B cell (primary cell): ENCODE data around the gene HIGD1C. TPM values are rescaled to one million over a fixed set of nuclear protein-coding genes. Genes with fewer than 3 reads are reported as not detected.

ENCODE experiments used
- ATAC-seq: fragments of 200-7000 bp; cut with Tn5 transposase; one replicate; pipeline ENCODE4 v1.10.0; 2021; ENCODE audit warnings: low read depth, mild to moderate bottlenecking, moderate number of reproducible peaks, moderate library complexity
- CTCF ChIA-PET: fragments of 350-600 bp; sonication (Branson Sonifier 250); formaldehyde crosslinking; loops from one replicate; lab custom pipeline; 2021; ENCODE audit warnings: antibody characterized with exemption, inconsistent platforms; lab: Charles Lee
- POLR2A ChIA-PET: fragments of 350-600 bp; sonication (Branson Sonifier 250); formaldehyde crosslinking; loops from one replicate; lab custom pipeline; 2021; ENCODE audit warnings: antibody characterized with exemption; lab: Charles Lee
- DNase-seq: peaks from one replicate; pipeline ENCODE4 v3.0.0; 2013
- H2AFZ ChIP-seq: 2 replicates; pipeline ENCODE4 v1.6.1; 2012; ENCODE audit warnings: mild to moderate bottlenecking, low read depth, low read length; ENCODE audit not compliant: insufficient read depth, poor library complexity, severe bottlenecking
- H3K27ac ChIP-seq, 2 donors: 1 replicate in 1 of 2; 2 replicates in 1 of 2; pipeline ENCODE4 v1.5.1; 2012 to 2013; ENCODE audit warnings: low read length in 2 of 2, mild to moderate bottlenecking in 2 of 2, moderate library complexity in 1 of 2
- H3K27me3 ChIP-seq, 4 experiments: fragments of 200-600 bp in 1 of 4; sonication (generic) in 1 of 4; replicated peaks in 1 of 4; 1 replicate in 2 of 4; 2 replicates in 2 of 4; pipeline versions ENCODE4 v1.6.1 to v1.7.0; 2013 to 2016; ENCODE audit warnings: low read length in 3 of 4, mild to moderate bottlenecking in 2 of 4, mixed read lengths in 1 of 4, moderate library complexity in 1 of 4; ENCODE audit not compliant: insufficient read depth in 4 of 4, control insufficient read depth in 3 of 4; ENCODE audit errors: control extremely low read depth in 1 of 4
- H3K36me3 ChIP-seq, 2 experiments: replicated peaks in 1 of 2; 1 replicate in 1 of 2; 2 replicates in 1 of 2; pipeline versions ENCODE4 v1.6.1 to v1.7.1; 2013; ENCODE audit warnings: low read length in 1 of 2; ENCODE audit not compliant: insufficient read depth in 2 of 2, control insufficient read depth in 1 of 2; ENCODE audit errors: control extremely low read depth in 1 of 2, extremely low read depth in 1 of 2
- H3K4me1 ChIP-seq, 2 donors: fragments of 200-600 bp in 1 of 2; sonication (generic) in 1 of 2; 1 replicate in 1 of 2; 2 replicates in 1 of 2; pipeline versions ENCODE4 v1.5.1 to v1.6.1; 2013 to 2017; ENCODE audit warnings: low read length in 2 of 2; ENCODE audit not compliant: control insufficient read depth in 2 of 2, insufficient read depth in 2 of 2
- H3K4me2 ChIP-seq: replicated peaks from 2 replicates; pipeline ENCODE3; 2012; ENCODE audit warnings: mild to moderate bottlenecking, low read depth, low read length; ENCODE audit not compliant: poor library complexity, severe bottlenecking
- H3K4me3 ChIP-seq, 5 experiments: fragments of 200-600 bp in 1 of 5; sonication (generic) in 1 of 5; 1 replicate in 3 of 5; 2 replicates in 2 of 5; pipeline versions ENCODE4 v1.5.1 to v1.7.0; 2011 to 2016; ENCODE audit warnings: low read length in 4 of 5, mild to moderate bottlenecking in 4 of 5, low read depth in 2 of 5, control low read depth in 1 of 5, moderate library complexity in 1 of 5; ENCODE audit not compliant: insufficient read depth in 1 of 5; ENCODE audit errors: control extremely low read depth in 1 of 5, extremely low read depth in 1 of 5
- H3K79me2 ChIP-seq: fragments of 200-600 bp; sonication (generic); one replicate; pipeline ENCODE4 v1.6.0; 2016; ENCODE audit warnings: low read length; ENCODE audit not compliant: control insufficient read depth, insufficient read depth
- H3K9ac ChIP-seq: fragments of 200-600 bp; sonication (generic); 2 replicates; pipeline ENCODE4 v1.6.1; 2017; ENCODE audit warnings: mild to moderate bottlenecking, low read length, moderate library complexity
- H3K9me3 ChIP-seq, 3 donors: one replicate each; pipeline versions ENCODE4 v1.6.1 to v1.7.1; 2013; ENCODE audit warnings: low read length in 2 of 3; ENCODE audit not compliant: control insufficient read depth in 2 of 3, insufficient read depth in 1 of 3; ENCODE audit errors: control extremely low read depth in 1 of 3
- H4K20me1 ChIP-seq: 2 replicates; pipeline ENCODE4 v1.6.0; 2012; ENCODE audit warnings: mild to moderate bottlenecking, low read length; ENCODE audit not compliant: insufficient read depth, control insufficient read depth, poor library complexity, severe bottlenecking
- H3K27ac Mint-ChIP-seq: one replicate; pipeline ENCODE4 v1.8.0; 2021; ENCODE audit warnings: mixed read lengths
- H3K27me3 Mint-ChIP-seq: one replicate; pipeline ENCODE4 v1.8.0; 2021; ENCODE audit warnings: mixed read lengths
- H3K4me1 Mint-ChIP-seq: one replicate; pipeline ENCODE4 v1.8.0; 2021; ENCODE audit warnings: mixed read lengths
- H3K4me3 Mint-ChIP-seq: one replicate; pipeline ENCODE4 v1.8.0; 2021; ENCODE audit warnings: mixed read lengths
- H3K9me3 Mint-ChIP-seq: one replicate; pipeline ENCODE4 v1.8.0; 2022; ENCODE audit warnings: mixed read lengths; ENCODE audit not compliant: insufficient read depth
- EZH2 ChIP-seq: IDR thresholded peaks from 2 replicates; pipeline ENCODE4 v1.6.1; 2012; ENCODE audit warnings: borderline replicate concordance, low read depth, mild to moderate bottlenecking, moderate library complexity, low read length; ENCODE audit not compliant: insufficient read depth, poor library complexity, severe bottlenecking
- WGBS: methylation state at CpG from one replicate; pipeline ENCODE4 v1.1.5; 2013; ENCODE audit warnings: missing lambda C conversion rate; ENCODE audit not compliant: insufficient coverage; 5-methylcytosine and 5-hydroxymethylcytosine counted together
- intact Hi-C: fragments of 100-400 bp; cut with micrococcal nuclease; formaldehyde crosslinking; loops from one replicate; pipeline ENCODE4 v1.10.0; 2022
- polyA plus RNA-seq: library from polyadenylated mRNA; depleted of rRNA; stranded (reverse); fragments of >200 nt; gene quantifications from 2 replicates; pipeline ENCODE4 v1.2.3, GENCODE V29; 2012
- total RNA-seq, 2 donors: library from RNA; stranded (reverse); fragments of 120-200 nt in 1 of 2; gene quantifications; 1 replicate in 1 of 2; 2 replicates in 1 of 2; pipeline versions ENCODE4 v1.2.3 to v1.2.4, GENCODE V29; 2013 to 2022
- TF ChIP-seq, protein P1 (sequence below): fragments of 200-600 bp; IDR thresholded peaks from one replicate; pipeline ENCODE4 v1.8.0; 2022; ENCODE audit warnings: antibody characterized with exemption, mild to moderate bottlenecking

The HIGD1C gene
- total and polyA plus RNA-seq, 2 donors (not counting 1 experiment from before 2014, with no cell fraction given), result not detected

DNA sequence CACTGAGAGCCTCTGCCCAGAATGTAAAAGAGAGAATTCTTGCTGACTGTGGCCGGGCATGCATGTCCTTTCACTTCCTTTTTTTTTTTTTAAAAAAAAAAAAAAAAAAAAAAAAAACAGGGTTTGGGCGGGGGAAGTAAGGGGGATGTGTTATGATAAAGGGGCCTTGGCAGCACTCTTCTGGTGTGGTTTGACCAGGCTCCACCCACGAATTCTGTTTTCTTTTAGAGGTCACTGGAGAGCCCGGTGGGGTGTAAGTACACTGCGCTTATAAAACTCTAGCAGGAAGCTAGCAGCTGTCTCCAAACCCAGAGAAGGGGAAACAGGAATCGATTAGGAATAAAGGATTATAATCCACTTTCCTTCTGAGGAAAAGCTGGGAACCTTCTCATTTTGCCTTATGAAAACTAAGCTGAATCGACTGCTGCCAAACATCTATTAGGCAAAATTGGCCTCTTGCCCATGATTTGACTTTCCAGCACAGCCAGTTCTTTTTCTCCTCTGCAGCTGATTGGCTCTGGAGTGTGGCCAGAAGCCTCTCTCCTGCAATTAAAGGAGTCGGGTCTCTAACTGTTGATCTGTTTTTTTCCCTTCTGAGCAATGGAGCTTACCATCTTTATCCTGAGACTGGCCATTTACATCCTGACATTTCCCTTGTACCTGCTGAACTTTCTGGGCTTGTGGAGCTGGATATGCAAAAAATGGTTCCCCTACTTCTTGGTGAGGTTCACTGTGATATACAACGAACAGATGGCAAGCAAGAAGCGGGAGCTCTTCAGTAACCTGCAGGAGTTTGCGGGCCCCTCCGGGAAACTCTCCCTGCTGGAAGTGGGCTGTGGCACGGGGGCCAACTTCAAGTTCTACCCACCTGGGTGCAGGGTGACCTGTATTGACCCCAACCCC is 27.7 kb upstream of the HIGD1C start:
- Histone ChIP-seq H3K9me3 (no peaks in the 10 kb centered on the region), H3K79me2 (peaks cover 52% of the 10 kb centered on the region), H3K4me1 (peaks cover 43 to 44% of the 10 kb centered on the region in 2 donors), H3K4me2 (peak overlapping the region; percentile 76), H4K20me1 (peaks cover 17% of the 10 kb centered on the region), H3K36me3 (peaks cover 0 to 12% of the 10 kb centered on the region in 2 experiments), H3K4me3 (peak overlapping the region; percentile 75 to 99 (median 88)), H2AFZ (peak overlapping the region; percentile 67), H3K27ac (peak overlapping the region; percentile 81 to 91), H3K27me3 (no peaks in the 10 kb centered on the region), H3K9ac (peak overlapping the region; percentile 92)
- DNase-seq, result peak; percentile 83
- intact Hi-C loops, result loop anchor here (1.0 to 10.0 kb wide), 9 partner anchors 32 to 520 kb away; partner anchors contain the start of genes ATF1, DIP2B, LARP4 and POU6F1
- ATAC-seq, result peak; percentile 94
- WGBS, result 0% methylated on average over 8 of the region's 13 CpGs
- Mint-ChIP-seq H3K9me3 (no peaks in the 10 kb centered on the region), H3K27ac (peak overlapping the region; percentile 98), H3K27me3 (no peaks in the 10 kb centered on the region), H3K4me3 (peak overlapping the region; percentile 96), H3K4me1 (peaks cover 63% of the 10 kb centered on the region)
- ChIA-PET POLR2A (interaction anchor here (0.6 to 0.9 kb wide), 6 partner anchors 31 to 444 kb away, joined by 3 to 5 read pairs (median 4); partner anchors contain the start of genes DAZAP2 and TFCP2), CTCF (interaction anchor here (0.7 to 10.0 kb wide), 8 partner anchors 11 to 420 kb away, joined by 3 to 94 read pairs (median 4); partner anchors contain the start of genes ATF1 and DIP2B)
- TF ChIP-seq EZH2, result no peak
- TF ChIP-seq, protein P1, sequence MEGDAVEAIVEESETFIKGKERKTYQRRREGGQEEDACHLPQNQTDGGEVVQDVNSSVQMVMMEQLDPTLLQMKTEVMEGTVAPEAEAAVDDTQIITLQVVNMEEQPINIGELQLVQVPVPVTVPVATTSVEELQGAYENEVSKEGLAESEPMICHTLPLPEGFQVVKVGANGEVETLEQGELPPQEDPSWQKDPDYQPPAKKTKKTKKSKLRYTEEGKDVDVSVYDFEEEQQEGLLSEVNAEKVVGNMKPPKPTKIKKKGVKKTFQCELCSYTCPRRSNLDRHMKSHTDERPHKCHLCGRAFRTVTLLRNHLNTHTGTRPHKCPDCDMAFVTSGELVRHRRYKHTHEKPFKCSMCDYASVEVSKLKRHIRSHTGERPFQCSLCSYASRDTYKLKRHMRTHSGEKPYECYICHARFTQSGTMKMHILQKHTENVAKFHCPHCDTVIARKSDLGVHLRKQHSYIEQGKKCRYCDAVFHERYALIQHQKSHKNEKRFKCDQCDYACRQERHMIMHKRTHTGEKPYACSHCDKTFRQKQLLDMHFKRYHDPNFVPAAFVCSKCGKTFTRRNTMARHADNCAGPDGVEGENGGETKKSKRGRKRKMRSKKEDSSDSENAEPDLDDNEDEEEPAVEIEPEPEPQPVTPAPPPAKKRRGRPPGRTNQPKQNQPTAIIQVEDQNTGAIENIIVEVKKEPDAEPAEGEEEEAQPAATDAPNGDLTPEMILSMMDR, result no peak
